Activated CD4-positive, CD25-positive, alpha-beta regulatory T cell treated with anti-CD3 and anti-CD28 coated beads, Interleukin-2, amount 50 U/mL, for 24 hours (primary cell): ENCODE measurements around the gene CLSTN2.

Experiments used
- ATAC-seq, 2 donors: fragments of 150-1000 bp; cut with Tn5 transposase; one replicate each; pipeline ENCODE4 v1.10.0; 2021; ENCODE audit warnings: mild to moderate bottlenecking in 1 of 2, moderate library complexity in 1 of 2

The CLSTN2 gene

DNA sequence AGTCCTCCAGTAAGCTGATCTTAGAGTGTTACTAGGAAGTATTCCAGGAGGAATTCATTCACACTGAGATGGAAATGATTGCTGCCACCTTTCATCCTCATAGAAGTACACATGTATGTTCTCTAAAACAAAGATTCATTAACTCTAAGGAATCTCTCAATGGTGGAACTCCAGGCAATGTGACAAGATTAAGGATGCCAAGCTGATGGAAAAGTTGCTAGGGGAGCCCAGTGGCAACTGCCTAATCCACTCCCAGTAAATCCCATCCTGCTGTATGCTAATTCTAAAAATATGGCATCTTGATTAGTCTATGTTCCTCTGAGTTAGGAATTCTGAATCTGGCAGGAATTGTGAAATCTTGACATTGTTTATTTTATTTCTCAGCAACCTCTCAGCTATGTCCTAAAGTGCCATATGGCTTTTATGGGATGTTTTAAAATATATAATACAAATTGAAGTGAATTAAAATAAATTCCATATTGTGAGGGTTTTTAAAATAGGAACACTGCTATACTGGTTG lies 532.9 kb downstream of the CLSTN2 start:
- ATAC-seq = no peak

GRCh38 chr3:140468407-140468806 lies 533.4 kb downstream of the CLSTN2 start:
- no peak for ATAC-seq

GRCh38 chr3:140469491-140469890 lies 534.5 kb downstream of the CLSTN2 start:
- no peak for ATAC-seq

DNA sequence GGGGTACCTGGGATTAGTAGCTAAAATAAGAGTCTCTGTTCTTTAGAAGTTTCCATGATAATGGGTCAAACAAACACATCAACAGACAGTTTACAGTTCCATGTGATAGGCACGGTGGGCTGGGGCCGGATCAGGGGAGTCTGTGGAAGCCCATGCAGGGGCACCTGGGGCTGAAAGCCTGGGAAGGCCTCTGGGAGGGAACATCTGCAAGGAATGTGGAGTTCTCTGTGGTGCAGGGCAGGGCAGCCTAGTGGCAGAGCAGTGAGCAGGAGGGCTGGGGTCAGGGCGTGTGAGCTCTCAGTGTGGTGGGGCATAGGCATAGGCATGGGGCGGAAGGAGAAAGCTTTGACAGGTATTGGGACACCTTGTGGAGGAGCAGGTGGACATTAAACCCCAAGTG lies 535.2 kb downstream of the CLSTN2 start:
- ATAC-seq = no peak

- ATAC-seq = no peak
Observed at GRCh38 chr3:140470962-140471361, 536.0 kb downstream of the CLSTN2 start.

- no peak for ATAC-seq
Observed at GRCh38 chr3:140472306-140473020, 537.5 kb downstream of the CLSTN2 start.

GRCh38 chr3:140487566-140487965 lies 552.6 kb downstream of the CLSTN2 start:
- no peak for ATAC-seq

DNA sequence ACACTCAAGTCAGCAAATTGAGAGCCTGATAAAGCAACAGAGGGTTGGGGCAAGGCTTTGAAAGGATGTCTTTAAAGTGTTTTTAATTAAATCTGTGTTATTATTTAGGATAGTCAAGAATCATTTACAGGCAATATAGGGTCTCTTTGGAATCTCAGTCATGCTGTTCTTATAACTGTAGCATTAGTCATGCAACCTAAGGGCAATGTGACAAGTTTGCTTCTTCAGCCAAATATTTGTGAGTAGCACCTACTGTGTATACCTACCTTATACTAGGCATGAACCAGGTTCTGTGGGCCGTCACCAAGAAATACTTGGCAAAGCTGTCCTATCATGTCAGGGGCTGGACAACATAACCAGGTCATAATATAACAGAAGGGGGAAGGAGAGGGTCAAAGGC lies 558.3 kb downstream of the CLSTN2 start:
- no peak for ATAC-seq

- ATAC-seq = no peak
Observed at GRCh38 chr3:140494970-140495369, 560.0 kb downstream of the CLSTN2 start.

GRCh38 chr3:140497331-140497730 lies 562.3 kb downstream of the CLSTN2 start:
- no peak for ATAC-seq

GRCh38 chr3:140499114-140499757 lies 564.3 kb downstream of the CLSTN2 start:
- ATAC-seq = no peak

- ATAC-seq = no peak
Observed at GRCh38 chr3:140500473-140500872, 565.5 kb downstream of the CLSTN2 start.

- no peak for ATAC-seq
Observed at GRCh38 chr3:140501061-140501769, 566.2 kb downstream of the CLSTN2 start.

DNA sequence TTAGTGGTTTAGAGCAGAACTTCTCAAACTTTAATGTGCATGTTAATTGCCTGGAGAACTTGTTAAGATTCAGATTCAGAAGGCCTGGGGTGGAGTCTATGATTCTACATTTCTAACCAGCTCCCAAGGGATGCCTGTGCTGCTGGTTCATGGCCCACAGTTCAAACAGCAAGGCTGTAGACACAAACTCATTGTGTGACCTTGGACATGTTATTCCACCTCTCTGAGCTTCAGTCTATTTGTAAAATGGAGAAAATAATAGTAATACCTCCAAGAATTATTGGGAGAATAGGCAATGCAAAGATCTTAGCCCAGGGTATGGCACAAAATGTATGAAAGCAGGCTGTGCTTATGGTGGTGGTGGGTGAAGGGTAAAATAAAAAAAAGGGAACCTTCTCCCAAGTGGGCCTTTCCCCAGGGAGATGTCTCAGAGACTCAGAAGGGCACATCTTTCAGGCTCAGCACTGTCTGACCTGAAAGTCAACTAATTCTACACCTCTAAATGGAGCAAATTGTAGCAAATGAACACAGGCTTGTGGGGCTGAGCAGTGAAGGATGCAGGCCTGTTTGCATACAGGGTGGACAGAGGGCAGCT lies 566.9 kb downstream of the CLSTN2 start:
- ATAC-seq = no peak

- no peak for ATAC-seq
Observed at GRCh38 chr3:140505213-140505612, 570.2 kb downstream of the CLSTN2 start.

DNA sequence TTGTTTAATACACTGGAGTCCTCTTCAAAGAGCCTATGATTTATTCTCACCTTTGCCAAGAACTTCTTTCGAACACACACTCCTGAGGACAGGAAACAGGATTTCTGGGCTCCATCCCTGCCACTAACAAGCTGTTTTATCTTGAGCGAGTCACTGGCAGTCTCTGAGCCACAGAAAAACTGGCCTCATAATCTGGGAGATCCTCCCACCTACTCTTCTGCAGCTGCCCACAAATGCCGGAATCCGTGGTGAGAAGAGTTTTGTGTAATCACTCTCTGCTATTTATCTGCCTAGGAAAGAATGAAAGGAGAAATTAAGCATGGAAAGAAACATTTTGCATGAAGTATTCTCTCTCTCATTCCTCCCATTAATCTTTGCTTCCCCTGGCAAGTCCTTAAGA lies 570.9 kb downstream of the CLSTN2 start:
- no peak for ATAC-seq

GRCh38 chr3:140508550-140508949 lies 573.6 kb downstream of the CLSTN2 start:
- ATAC-seq = no peak

DNA sequence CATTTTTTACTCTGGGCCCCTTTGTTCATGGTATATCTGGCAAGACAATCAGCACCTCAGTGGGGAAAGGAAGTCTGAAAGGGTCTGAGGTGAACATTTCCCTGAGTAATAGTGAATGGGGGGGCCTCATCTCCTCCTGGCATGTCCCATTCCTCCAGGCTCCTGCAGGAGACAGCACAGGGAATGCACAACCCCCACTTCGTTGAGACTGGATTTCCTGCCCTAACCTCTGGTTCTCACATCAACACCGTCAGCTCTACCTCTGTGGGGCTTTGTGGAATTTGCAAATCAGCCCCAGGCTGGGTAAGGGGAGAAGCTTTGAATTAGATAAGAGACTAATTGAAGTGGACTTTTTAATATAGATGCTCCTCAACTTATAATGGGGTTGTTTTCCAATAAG lies 574.5 kb downstream of the CLSTN2 start:
- no peak for ATAC-seq

DNA sequence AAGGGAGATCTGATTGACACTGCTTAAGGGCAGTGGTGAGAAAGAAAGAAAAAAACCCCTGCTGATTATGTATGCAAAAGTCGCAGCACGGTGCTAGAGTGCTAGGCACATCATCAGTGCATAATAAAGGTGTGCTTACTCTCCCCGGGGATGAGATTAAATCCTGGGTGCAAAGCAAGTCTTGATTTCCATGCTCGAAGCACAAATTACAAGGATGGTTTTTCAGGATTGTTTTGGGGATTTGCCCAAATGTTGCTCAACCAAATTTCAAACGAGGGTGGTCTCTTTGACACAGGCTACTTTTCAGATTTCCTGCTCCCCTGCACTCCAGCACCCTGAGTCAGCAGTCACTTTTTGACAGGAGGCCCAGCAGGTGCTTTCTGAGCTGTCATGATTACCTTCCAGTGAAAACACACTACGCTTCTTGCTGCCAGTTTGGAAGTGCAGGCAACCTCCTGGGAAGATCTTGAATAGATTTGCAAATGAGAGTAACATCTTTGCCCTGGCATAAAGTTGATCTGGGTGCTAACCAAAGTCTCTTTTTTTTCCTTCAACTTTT lies 575.4 kb downstream of the CLSTN2 start:
- ATAC-seq = no peak

DNA sequence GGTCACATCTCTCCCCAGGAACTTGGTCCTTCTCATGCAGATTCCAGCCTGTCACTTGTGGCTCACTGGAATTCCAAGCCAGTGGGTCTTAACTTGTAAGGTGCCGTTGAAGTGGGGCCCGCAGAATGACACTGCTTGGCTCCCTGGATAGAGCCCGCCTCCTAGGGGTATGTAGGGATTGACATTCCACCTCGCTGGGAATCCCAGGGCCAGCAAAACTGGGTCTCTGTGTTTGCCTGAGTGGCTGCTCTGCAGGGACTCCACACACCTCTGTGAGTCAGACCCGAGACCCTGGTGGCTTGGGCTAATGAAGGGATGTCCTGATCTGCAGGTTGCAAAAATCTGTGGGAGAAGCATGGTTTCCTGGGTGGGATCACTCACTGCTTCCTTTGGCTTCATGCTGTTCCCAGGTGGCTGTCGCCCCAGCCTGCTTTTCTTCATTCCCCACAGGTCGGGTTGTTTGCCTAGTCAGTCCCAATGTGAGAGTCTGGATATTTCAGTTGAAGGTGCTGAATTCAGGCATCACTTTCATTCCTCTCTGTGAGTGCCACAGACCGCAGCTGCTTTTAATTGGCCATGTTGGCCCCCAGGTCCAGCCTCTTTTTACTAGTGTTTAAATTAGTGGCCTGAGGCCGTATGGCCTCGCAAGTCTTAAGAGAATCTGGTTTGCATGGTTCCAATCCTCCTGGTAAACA lies 586.9 kb downstream of the CLSTN2 start:
- ATAC-seq = no peak

DNA sequence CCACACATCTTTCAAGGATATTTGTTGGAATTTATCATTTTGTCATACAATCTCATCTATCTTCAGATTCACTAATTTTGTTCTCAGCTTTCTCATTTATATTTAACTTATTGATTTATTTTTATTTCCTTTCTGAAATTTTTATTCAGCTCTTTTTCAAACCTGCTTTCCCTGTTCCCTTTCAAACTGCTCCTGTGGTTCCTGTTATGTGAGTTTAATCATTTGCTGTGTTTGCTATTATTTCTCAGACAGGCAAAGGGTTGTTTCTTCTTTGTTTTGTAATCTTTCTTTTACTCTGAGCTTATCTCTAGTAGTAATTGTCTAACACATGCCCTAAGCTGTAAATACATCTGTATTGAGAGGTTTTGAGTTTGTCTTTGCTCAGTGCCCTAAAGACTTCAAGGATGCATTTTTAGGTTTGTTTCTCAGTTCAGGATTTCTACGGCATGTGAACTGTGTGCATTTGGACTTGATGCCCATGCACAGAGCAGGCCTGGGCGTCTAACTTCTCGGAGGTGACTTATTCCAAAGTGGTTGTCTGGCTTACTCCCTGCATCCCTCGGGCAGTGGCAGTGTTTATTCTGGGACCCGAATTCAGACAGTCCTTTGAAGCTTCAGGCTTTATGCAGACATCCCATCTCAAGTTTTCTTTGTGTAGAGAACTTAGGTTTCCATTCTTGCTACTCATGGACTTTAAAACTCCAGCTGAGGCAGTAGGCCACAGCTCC lies 587.8 kb downstream of the CLSTN2 start:
- no peak for ATAC-seq

DNA sequence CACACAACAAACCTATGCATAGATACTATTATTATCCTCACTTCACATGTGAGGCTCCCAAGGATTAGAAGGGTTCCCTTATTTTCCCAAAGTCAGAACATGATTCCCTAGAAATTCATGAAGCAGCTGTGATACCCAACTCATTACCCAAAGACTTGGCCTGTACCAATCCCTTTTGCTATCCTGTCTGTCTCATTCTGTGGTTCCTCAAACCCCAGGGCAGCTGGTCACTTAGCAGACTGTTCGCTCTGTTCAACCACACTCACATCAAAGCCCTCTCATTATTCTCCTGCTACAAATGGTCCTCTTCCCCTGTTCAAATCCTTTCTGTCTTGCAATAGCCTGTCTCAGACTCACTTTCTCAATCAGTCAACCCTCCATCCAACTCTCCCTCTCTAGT lies 588.6 kb downstream of the CLSTN2 start:
- no peak for ATAC-seq
